Cerebellar cortex (tissue), 1 donor: ENCODE data around the gene NOD1.
A peak's percentile ranks its signal among the peaks of the same experiment; 100 is the strongest.
"Not testable (repeated sequence)": the region's sequence is repeated elsewhere in the genome, so short reads cannot be mapped to it uniquely, and the experiment has no call there.

Experiments used
- DNase-seq: peaks from one replicate; pipeline ENCODE4 v3.0.0-alpha.2; 2015; ENCODE audit warnings: low spot score

NOD1 gene

GRCh38 chr7:30413864-30414263 is 64.7 kb downstream of the NOD1 start:
- no peak for DNase-seq

- peak; percentile 80 for DNase-seq
Observed at GRCh38 chr7:30412782-30413504, 65.6 kb downstream of the NOD1 start.

- DNase-seq: no peak
Observed at GRCh38 chr7:30411897-30412296, 66.7 kb downstream of the NOD1 start.

GRCh38 chr7:30411173-30411572 is 67.4 kb downstream of the NOD1 start:
- DNase-seq: no peak

GRCh38 chr7:30406664-30407425 is 71.7 kb downstream of the NOD1 start:
- no peak for DNase-seq

GRCh38 chr7:30405179-30405578 is 73.4 kb downstream of the NOD1 start:
- DNase-seq: no peak

GRCh38 chr7:30403477-30403876 is 75.1 kb downstream of the NOD1 start:
- DNase-seq: no peak

- peak; percentile 29 for DNase-seq
Observed at GRCh38 chr7:30396389-30396788, 82.2 kb downstream of the NOD1 start.

GRCh38 chr7:30395676-30396075 is 82.9 kb downstream of the NOD1 start:
- DNase-seq: no peak

- no peak for DNase-seq
Observed at GRCh38 chr7:30391806-30392205, 86.8 kb downstream of the NOD1 start.

- DNase-seq: no peak
Observed at GRCh38 chr7:30390736-30391636, 87.6 kb downstream of the NOD1 start.

- DNase-seq: no peak
Observed at GRCh38 chr7:30389791-30390190, 88.8 kb downstream of the NOD1 start.

GRCh38 chr7:30382607-30383006 is 96.0 kb downstream of the NOD1 start:
- no peak for DNase-seq

GRCh38 chr7:30380824-30381223 is 97.8 kb downstream of the NOD1 start:
- not testable (repeated sequence) for DNase-seq

GRCh38 chr7:30380294-30380693 is 98.3 kb downstream of the NOD1 start:
- no peak for DNase-seq

GRCh38 chr7:30379741-30380140 is 98.8 kb downstream of the NOD1 start:
- DNase-seq: no peak

- DNase-seq: no peak
Observed at GRCh38 chr7:30379131-30379530, 99.5 kb downstream of the NOD1 start.

GRCh38 chr7:30378275-30378674 is 100.3 kb downstream of the NOD1 start:
- DNase-seq: no peak
